ENCODE results near the gene POLR2J.
"Not testable (repeated sequence)": the region's sequence is repeated elsewhere in the genome, so short reads cannot be mapped to it uniquely, and the experiment has no call there.

Gene POLR2J

DNA sequence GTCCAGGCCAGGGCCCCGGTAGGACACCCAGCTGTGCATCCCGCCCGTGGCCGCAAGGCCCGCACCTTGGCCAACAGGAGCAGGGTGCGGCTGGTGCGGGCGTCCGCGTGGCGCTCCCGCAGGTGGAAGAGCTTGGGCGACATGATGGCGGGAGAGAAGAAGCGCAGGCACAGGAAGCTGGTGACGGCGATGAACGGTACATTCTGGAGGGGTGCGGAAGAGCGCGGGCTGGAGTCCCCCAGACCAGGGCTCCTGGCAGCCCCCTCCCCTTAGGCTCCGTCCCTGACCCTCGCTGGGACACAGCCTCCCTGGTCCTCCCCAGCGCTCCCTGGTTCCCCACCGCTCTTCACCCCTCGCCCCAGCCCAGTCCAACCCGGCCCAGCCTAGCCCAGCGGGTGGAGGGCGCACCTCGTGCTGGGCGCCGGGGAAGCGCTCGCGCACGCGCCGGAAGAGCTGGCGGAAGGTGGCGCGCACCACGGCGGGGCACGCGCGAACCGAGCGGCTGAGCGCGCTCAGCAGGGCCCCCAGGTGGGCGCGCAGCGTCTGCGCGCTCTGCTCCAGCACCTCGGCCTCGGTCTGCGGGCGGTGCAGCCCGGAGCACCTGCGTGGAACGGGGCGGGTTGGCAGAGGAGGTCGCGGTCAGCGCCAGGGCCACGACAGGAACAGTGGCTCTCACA lies 15.9 kb upstream of the POLR2J start:
- not testable (repeated sequence) for DNase-seq (ENCODE audit: low read depth in 2 of 2)

DNA sequence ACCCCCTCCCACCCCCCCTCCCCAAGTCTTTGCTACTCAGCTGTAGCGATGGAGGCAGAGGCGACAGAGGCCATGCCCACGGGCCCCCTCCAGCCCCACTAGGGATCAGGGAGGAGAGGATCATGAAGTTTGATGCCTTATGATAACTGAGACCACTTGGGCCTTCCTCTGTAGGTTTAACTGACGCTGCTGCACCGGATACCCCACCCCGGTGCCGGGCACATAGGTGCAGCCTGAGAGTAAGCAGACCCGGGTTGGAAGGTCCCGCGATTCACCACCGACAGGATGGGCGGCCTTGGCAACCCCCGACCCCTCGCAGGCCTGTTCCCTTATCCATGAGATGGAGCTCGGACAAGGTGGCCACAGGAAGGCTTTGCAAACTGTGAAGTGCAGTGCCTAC lies 15.3 kb upstream of the POLR2J start:
- DNase-seq (ENCODE audit: low read depth in 2 of 2) = not testable (repeated sequence)

- DNase-seq (ENCODE audit: low read depth in 2 of 2) = not testable (repeated sequence)
These were observed 14.7 kb upstream of the POLR2J start for GRCh38 chr7:102493220-102493935.

DNA sequence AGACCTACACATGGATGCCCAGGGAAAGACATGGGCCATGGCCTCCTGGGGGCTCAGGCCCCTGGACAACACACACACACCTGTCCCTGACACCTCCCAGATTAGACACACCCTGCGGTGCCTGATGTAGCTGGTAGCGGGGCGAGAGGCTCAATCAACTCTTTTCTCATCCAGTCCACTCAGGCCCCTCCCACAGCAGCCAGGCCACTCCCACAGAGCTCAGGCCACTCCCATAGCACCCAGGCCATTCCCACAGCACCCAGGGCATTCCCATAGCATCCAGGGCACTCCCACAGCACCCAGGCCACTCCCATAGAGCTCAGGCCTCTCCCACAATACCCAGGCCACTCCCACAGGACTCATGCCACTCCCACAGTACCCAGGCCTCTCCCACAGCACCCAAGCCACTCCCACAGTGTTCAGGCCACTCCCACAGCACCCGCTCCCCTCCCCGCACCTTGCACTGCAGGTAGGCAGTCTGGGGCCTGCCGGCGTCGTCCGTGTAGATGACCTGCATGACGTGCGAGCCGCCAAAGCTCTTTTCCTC lies 11.9 kb upstream of the POLR2J start:
- peak in 1 of 2 donors; percentile 24 for DNase-seq (ENCODE audit: low read depth in 2 of 2)

DNA sequence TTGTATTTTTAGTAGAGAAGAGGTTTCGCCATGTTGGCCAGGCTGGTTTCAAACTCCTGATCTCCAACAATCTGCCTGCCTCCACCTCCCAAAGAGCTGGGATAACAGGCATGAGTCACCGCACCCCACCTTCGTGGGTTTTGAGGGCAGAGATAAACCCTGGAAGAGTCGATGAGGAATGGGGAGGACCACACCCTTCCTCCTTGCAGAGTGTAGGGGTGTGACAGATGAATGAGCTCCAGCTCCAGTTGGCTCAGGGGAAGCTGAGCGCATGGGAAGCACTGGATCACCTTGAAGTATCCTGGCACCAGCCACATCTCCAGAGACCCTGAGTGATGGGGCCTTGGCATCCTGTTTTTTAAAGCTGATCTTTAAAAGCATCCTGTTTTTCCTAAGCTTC lies 5.6 kb upstream of the POLR2J start:
- not testable (repeated sequence) for DNase-seq (ENCODE audit: low read depth in 2 of 2)

DNA sequence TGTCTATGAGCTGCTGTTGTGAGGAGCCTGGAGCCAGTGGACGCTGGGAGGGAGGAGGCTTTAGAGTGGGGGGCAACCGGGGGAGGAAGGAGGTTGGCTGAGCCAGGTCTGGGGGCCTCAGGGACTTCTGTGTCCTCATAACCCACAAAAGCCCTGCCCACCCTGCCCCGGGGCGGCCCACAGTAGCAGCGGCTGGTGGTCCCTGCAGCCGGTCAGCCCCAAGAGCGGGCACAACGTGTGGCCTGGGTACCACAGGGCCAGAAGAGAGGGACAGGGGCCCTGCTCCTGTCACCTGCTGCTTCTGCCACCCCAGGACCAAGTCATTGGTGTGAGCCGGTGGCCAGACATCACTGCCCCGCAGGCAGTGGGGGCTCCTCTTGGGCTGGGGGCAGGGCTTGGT lies 3.2 kb upstream of the POLR2J start:
- DNase-seq (ENCODE audit: low read depth in 2 of 2) = not testable (repeated sequence)

DNA sequence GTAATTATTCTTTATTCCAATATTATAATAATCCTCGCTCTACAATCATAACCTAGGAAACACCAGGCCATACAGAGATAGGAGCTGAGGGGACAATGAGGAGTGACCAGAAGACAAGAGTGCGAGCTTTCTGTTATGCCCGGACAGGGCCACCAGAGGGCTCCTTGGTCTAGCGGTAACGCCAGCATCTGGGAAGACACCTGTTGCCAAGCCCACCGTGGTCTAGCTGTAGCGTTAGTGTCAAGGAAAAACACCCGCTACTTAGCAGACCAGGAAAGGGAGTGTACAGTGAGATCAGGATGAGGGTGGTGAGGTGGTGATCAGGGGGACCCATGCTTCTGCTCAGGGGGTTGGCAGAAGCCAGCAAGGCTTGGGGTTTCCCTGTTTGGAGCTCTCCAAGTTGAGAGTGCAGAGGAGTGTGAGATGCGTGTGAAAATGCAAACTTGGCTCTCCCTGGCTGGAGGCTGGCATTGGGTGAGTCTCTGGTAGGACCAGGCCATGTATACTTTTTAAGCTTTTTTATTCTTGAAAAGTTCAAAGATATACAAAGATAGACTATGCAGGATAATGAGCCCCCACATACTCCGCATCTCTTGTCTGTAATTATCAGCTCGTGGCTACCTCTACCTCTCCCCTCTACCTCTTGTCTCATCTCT lies 1.4 kb upstream of the POLR2J start:
- peak in 1 of 2 donors; percentile 29 for DNase-seq (ENCODE audit: low read depth in 2 of 2)

DNA sequence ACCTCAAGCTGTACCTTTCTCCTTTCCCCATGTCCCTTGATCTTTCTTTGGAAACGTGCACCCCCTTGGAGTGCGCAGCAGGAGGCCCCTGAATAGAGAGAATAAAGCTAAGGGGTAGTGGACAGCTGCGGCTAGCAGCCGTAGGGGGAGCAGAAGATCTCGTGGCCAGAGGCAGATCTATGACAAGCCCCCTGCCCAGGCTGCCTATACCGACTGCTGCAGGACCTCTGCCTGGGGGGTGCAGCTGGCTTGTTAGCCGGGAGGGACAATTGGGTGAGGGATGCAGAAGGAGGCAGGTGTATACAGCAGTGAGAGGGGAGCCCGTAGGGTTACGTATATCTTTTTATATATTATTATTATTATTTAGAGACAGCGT lies 475 bp upstream of the POLR2J start:
- not testable (repeated sequence) for DNase-seq (ENCODE audit: low read depth in 2 of 2)

GRCh38 chr7:102474736-102475435 lies 3.8 kb downstream of the POLR2J start:
- DNase-seq (ENCODE audit: low read depth in 2 of 2) = not testable (repeated sequence)

- DNase-seq (ENCODE audit: low read depth in 2 of 2) = not testable (repeated sequence)
These were observed 4.6 kb downstream of the POLR2J start for GRCh38 chr7:102474116-102474515.

GRCh38 chr7:102473271-102473991 lies 5.3 kb downstream of the POLR2J start:
- DNase-seq (ENCODE audit: low read depth in 2 of 2) = no peak

DNA sequence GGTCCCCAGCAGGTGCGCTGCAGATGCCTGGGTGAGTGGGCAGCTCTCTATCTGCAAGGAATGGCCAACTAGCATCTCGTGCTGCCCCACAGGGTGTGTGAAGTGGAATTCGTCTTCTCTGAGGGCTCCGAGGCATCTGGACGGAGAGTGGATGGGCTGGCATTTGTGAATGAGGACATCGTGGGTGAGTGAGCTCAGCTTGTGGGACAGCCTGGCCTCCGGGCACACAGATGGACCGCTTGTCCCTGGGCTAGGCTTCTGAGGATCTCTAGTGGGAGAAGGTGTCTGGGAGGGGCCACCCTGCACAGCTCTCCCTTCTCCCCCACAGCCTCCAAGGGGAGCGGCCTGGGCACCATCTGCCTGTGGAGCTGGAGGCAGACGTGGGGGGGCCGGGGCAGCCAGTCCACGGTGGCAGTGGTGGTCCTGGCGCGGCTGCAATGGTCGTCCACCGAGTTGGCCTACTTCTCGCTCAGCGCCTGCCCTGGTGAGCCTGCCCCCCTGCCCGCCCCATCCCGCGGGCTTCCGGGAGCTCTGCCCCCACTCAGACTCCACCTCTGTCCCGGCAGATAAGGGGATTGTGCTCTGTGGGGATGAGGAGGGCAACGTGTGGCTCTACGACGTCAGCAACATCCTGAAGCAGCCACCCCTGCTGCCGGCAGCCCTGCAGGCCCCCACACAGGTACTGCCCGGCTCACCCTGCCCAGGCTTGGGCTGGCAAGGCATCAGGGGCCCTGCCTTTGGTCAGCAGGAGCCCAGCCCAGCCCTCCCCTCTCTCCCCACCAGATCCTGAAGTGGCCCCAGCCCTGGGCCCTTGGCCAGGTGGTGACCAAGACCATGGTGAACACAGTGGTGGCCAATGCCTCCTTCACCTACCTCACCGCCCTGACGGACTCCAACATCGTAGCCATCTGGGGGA lies 6.3 kb downstream of the POLR2J start:
- DNase-seq (ENCODE audit: low read depth in 2 of 2) = no peak

- no peak for DNase-seq (ENCODE audit: low read depth in 2 of 2)
These were observed 7.0 kb downstream of the POLR2J start for GRCh38 chr7:102471791-102472125.

DNA sequence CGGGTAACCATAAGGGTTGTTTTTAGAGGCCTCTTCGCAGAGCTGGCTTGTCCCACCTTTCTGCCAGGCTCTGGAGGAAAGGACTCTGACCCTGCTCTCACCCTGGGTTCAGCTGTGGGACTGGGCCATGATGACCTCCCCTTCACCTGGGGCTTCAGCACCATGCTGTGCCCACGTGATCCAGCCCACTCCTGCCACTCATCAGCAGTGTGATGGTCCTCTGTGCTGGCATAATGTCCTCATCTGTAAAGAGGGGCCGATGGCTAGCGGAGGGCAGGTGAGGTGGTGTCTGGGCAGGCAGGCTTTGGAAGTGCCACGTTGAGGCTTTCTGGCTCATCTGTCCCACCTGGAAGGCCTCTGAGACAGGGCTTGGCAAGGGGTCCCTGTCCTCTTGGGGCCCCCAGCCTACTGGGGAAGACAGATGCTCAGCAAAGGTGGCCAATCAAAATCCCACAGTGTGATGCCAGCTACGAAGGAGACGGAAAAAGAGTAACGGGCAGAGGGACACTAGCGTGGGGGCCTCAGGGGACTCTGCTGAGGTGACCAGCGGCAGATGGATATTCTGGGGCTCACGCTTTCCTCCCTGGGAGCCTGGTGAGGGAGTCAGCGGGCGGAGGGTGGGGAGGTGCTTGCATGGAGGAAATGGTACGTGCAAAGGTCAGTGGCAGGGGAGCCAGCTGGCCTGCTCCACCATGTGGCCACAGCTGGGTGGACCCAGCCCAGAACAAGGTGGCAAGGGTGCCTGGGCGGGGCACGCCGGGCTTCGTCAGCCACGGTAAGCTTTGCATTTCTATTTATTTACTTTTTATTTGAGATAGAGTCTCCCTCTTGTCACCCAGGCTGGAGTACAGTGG lies 8.5 kb downstream of the POLR2J start:
- DNase-seq (ENCODE audit: low read depth in 2 of 2) = no peak

DNA sequence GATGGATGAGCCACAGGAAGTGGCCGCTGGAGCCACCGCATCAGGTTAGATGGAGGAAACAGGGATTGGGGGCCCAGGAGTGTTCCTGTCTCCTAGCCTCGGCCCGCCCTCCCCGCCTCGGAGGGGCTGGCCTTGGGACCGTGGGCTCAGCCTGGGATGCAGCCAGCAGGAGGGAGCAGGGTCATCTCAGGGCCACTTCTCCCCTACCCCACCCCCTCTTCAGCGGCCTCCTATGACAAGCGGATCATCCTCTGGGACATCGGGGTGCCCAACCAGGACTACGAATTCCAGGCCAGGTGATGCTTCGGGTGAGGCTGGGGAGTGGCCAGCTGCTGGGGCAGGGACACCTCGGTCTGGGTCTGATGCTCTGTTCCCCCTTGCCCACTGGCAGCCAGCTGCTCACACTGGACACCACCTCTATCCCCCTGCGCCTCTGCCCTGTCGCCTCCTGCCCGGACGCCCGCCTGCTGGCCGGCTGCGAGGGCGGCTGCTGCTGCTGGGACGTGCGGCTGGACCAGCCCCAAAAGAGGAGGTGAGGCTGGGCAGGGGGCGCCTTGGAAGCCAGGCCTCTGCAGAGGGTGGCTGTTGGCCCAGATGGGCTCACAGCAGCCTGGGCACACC lies 9.3 kb downstream of the POLR2J start:
- DNase-seq (ENCODE audit: low read depth in 2 of 2) = no peak

GRCh38 chr7:102468478-102469350 lies 10.0 kb downstream of the POLR2J start:
- no peak for DNase-seq (ENCODE audit: low read depth in 2 of 2)

DNA sequence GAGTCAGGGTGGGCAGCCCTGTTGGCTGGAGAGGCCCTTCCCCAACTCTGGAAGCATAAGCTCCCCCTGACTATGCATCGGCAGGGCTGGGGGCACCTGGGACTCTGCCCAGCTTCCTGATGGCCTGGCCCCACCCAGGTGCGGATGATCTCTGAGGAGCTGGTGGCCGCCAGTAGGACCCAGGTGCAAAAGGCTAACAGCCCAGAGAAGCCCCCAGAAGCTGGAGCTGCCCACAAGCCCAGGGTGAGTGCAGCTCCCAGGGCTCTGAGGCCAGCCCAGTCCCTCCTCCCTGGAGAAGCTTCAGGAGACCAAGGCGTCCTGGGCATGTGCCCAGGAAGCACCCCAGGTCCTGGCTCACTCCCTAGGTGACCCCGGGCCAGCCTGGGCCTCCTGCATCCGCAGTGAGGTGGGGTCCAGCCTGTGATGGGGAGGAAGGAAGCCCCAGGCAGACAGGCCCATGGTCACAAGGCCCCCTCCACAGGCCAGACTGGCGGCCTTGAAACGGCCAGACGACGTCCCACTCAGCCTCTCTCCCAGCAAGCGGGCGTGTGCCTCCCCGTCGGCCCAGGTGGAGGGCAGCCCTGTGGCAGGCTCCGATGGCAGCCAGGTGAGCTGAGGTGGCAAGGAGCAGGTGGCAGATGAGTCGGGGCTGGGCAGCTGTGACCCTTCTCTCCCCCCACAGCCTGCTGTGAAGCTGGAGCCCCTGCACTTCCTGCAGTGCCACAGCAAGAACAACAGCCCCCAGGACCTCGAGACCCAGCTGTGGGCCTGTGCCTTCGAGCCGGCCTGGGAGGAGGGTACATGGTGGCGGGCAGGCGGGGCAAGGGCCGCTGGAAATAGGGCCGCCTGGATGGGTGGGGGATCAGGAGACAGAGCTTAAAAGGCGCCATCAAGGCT lies 10.9 kb downstream of the POLR2J start:
- no peak for DNase-seq (ENCODE audit: low read depth in 2 of 2)
